ENCODE results near the gene VPREB3.
"Not testable (repeated sequence)": the region's sequence is repeated elsewhere in the genome, so short reads cannot be mapped to it uniquely, and the experiment has no call there.

Gene VPREB3

GRCh38 chr22:23742505-23743264, 11.5 kb downstream of the VPREB3 start:
- DNase-seq (ENCODE audit: low spot score): no peak

DNA sequence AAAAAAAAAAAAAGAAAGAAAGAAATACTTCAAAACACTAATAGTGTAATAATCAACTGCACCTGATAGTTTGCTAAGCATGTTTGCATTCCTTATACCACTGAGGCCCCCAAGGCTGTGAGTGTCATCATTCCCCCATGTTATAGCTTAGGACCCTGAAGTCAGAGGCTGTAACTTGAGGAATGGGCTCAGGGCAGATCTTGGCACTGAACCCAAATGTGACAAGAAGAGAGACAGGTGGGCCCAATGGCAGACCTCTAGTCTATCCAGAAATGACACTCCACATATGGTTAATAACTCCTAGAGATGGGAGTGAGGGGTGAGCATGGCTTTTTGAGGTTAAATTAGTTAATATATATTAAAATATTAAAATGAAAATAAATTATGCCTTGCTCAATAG, 16.5 kb downstream of the VPREB3 start:
- DNase-seq (ENCODE audit: low spot score): no peak

DNA sequence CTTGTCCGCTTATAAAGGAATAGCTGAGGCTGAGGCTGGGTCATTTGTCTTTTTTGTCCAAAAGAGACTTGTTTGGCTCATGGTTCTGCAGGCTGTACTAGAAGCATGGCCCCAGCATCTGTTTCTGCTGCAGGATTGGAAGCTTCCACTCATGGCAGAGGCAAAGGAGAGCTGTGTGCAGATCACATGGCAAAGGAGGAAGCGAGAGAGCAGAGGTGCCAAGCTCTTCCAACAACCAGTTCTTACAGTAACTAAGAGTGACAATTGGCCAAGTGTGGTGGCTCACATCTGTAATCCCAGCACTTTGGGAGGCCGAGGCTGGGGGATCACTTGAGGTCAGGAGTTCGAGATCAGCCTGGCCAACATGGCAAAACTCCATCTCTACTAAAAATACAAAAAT, 26.1 kb downstream of the VPREB3 start:
- DNase-seq (ENCODE audit: low spot score): not testable (repeated sequence)

DNA sequence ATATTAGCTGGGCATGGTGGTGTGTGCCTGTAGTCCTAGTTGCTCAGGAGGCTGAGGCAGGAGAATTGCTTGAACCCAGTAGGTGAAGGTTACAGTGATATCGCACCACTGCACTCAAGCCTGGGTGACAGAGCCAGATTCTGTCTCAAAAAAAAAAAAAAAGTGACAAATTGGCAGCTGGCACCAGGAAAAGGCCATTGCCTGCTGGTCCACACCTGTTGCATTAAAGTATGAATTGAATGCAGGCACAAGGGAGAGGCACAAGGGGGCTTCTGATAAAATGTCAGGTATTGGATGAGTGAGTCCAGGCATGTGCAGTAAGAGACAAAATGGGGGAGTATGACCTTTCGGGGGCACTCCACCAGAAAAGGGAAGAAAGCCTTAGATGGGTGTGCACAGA, 31.5 kb downstream of the VPREB3 start:
- DNase-seq (ENCODE audit: low spot score): no peak

DNA sequence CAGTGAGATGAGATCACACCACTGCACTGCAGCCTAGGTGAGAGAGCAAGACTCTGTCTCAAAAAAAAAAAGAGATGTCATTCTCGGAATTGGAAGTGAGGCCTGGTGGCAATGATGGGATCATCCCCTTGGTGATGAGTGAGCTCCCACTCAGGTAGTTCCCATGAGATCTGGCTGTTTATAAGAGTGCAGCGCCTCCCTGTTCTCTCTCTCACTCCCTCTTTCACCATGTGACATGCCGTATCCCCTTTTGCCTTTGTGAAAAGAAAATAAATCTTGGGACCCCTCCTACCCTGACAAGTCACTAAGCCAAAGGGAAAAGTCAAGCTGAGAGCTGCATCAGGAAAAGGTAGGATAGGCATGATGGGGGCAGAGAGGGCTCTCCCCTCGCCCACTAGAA, 32.1 kb downstream of the VPREB3 start:
- DNase-seq (ENCODE audit: low spot score): no peak

DNA sequence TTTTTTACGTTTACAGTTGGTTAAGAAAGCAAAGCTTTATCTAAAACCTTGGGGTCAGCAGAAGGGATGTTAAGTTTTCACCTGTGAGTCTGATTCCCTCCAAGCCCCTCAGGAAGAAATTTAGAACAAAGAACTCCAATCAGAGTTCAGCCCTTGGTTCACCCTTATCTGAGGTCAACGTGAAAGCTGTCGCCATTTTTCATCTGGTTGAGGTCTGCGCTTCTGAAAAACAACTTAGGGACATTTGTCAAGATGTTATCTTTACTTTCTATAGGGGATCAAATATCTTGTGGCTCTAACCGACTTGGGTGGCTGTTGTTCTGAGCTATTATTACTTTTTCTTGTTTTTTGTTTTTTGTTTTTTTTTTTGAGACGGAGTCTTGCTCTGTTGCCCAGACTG, 33.4 kb downstream of the VPREB3 start:
- no peak for DNase-seq (ENCODE audit: low spot score)

GRCh38 chr22:23718371-23719165, 35.7 kb downstream of the VPREB3 start:
- DNase-seq (ENCODE audit: low spot score): no peak

DNA sequence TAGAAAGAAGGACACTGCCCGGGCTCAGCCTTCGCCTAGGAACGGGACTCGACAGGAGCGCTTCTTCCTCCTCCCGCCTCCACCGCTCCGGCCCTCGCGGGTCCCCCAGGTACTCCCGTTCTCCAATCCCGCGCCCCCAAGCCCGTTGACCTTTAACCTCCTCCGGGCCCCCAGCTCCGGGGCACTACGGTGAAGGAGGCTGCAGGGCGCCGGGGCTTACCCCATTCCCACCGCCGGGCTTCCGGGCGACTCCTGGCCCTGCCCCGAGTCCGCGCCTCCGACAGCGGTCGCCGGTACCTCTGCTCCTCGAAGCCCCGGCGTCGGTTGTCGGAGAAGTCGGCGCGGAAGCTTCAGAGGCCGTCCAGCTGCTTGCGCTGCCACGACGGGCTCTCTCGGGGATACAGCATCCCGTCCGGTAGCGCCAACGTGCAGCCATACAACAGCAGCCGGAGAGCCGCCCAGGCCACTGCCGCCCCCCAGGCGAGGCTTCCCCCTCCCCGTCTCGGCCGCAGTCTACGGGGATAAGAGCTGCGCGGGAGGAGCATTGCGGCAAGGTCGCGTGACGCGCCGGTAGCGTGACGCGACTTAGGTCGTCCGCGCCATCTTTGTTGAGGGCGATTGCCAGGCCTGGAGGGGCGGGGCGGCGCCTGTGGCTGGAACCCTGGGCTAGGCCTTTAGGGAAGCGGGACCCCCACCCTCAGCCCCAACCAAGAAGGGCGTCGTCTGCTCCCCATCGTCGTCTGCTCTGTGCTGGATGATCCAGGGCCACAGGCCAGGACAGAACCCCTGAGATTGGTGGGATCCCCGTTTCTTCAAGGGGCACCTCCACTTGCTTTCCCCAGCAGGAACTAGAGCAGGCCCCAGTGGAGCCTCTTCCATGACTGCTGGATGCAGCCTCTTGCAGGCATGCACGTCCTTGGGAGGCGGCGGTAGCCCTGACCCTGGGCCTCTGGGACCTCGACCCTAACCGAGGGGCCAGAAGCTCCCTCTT, 37.1 kb downstream of the VPREB3 start:
- DNase-seq (ENCODE audit: low spot score): peak; percentile 92

DNA sequence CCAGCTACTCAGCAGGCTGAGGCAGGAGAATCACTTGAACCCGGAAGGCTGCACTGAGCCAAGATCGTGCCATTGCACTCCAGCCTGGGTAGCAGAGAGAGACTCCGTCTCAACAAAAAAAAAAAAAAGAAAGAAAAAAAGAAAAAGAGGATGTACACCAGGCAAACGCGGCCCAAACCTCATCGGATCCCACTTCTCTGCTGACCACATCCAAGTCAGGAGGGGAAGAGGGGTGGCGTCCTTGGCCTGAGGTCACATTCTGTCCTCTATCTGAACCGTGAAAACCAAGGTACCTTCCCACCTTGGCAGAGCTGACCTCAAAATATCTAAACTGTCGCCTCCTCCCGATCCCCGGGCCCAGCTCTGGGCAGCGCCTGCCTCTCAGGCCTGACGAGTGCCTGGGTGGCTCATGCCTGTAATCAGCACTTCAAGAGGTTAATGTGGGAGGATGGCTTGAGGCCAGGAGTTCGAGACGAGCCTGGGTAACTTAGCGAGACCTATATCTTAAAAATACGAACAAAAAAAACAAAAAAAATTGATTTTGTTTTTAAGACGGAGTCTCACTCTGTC, 38.3 kb downstream of the VPREB3 start:
- DNase-seq (ENCODE audit: low spot score): no peak

DNA sequence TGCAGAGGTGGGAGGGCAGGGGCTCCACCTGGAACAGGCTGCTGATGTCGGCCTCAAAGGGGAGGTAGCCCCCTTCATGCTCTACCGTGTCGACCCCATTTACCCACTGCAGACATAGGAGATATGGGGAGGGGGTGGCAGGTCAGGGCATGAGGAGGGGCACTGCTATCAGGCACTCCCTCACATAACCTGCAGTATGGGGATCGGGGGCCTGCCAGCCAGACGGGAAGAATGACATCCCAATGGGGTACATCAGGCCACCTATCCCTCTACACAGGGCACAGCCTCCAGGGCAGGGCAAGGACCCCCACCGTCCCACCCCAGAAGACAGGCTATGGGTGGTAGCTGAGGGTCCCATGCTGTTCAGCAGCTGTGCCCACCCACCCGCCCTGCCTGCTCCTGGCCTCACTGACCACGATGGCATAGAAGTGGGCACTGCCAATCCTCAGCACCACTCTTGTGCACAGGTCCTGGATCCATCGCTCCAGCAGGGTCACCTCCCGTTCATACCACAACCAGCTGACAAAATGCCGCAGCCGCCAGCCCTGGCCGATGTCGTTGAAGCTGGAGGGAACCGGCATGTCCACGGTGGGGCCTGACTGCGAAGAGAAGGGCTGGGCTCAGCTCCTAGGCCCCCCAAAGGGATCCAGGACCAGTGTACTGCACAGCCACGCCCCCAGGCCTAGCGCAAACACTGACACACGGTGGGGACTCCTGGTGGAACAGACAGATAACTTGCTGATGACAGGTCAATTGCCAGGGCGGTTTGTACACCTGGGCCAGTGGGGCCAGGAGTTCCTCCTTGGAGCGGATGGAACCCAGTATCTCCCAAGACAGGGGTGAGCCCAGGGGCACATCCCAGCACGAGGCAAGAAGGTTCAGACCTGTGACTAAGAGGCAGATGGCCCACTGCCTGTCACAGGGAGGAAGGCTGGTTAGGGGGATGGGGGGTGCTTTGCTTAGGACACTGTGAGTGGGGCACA, 39.3 kb downstream of the VPREB3 start:
- no peak for DNase-seq (ENCODE audit: low spot score)

- no peak for DNase-seq (ENCODE audit: low spot score)
Measured at GRCh38 chr22:23713696-23714595, 40.3 kb downstream of the VPREB3 start.

- no peak for DNase-seq (ENCODE audit: low spot score)
Measured at GRCh38 chr22:23712256-23712655, 42.0 kb downstream of the VPREB3 start.

- no peak for DNase-seq (ENCODE audit: low spot score)
Measured at GRCh38 chr22:23709107-23709506, 45.1 kb downstream of the VPREB3 start.

DNA sequence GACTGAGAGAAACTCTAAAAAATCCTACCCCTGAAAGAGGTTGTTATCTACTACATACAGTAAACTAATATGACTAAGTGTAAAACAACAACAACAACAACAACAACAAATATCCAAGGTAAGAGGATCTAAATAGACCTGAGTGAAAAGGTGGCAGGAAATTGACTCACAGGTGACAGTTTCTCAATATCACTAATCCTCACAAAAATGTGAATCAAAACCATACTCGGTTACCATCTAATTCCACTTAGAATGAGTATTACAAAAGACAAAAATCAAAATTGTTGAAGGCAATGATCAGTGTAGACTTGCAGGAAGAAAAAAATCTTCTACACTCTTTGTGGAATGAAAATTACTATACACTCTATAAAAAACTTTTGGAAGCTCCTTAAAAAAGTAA, 46.0 kb downstream of the VPREB3 start:
- DNase-seq (ENCODE audit: low spot score): no peak

GRCh38 chr22:23705358-23705757, 48.9 kb downstream of the VPREB3 start:
- DNase-seq (ENCODE audit: low spot score): no peak

- DNase-seq (ENCODE audit: low spot score): no peak
Measured at GRCh38 chr22:23704829-23705228, 49.4 kb downstream of the VPREB3 start.

DNA sequence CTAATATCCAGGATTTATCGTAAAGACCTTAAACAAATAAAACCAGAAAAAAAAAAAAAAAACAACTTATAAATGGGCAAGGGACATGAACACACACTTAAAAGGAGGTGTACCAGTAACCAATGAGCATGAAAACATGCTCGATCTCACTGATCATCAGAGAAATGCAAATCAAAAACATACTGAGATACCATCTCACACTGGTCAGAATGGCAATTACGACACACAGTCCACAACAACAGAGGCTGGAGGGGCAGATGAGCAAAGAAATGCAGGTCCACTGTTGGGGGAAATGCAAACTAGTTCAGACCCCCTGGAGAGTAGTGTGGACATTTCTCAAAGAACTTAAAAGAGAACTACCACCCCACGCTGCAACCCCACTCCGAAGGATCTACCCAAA, 50.2 kb downstream of the VPREB3 start:
- no peak for DNase-seq (ENCODE audit: low spot score)

All from ecto neural progenitor cell (in vitro differentiated cells).